ENCODE data around the gene FANK1. TPM values are rescaled to one million over a fixed set of nuclear protein-coding genes. Genes with fewer than 3 reads are reported as not detected.

FANK1 gene
- total and polyA plus RNA-seq, 2 donors from 2014 or later = 8.6 to 13.4 TPM

- Histone ChIP-seq H3K4me1 (ENCODE audit: control insufficient read depth in 2 of 3, insufficient read depth in 2 of 3, low read depth in 1 of 3, low read length in 3 of 3) (peaks cover under 1 to 3% (median 3%) of the 10 kb centered on the region in 3 donors), H3K4me3 (ENCODE audit: low read length in 3 of 3) (no peak overlapping the region), H3K36me3 (ENCODE audit: control insufficient read depth in 2 of 3, insufficient read depth in 3 of 3, low read length in 3 of 3) (no peaks in the 10 kb centered on the region), H3K27ac (ENCODE audit: low read depth in 2 of 2, low read length in 2 of 2) (no peak overlapping the region), H3K9me3 (ENCODE audit: control insufficient read depth in 2 of 3, insufficient read depth in 1 of 3, low read length in 3 of 3) (peaks cover 0 to 8% (median 1%) of the 10 kb centered on the region in 3 donors), H3K27me3 (ENCODE audit: control insufficient read depth, insufficient read depth, low read length) (no peaks in the 10 kb centered on the region), H3K9ac (ENCODE audit: low read length in 3 of 3) (no peak overlapping the region)
- DNase-seq (no peak), FAIRE-seq (no peak)
- TF ChIP-seq CTCF (IDR thresholded peaks at IDR 0.05; ENCODE audit: borderline replicate concordance, extremely low read depth, insufficient read depth) = no peak
- intact Hi-C loops (cut with DNase I) = no loop called here
Observed at GRCh38 chr10:126036515-126036914, 140.2 kb downstream of the FANK1 start.

- TF ChIP-seq CTCF (IDR thresholded peaks at IDR 0.05; ENCODE audit: borderline replicate concordance, extremely low read depth, insufficient read depth) = no peak
- Histone ChIP-seq H3K27ac (ENCODE audit: low read depth in 2 of 2, low read length in 2 of 2) (no peak overlapping the region), H3K9me3 (ENCODE audit: control insufficient read depth in 2 of 3, insufficient read depth in 1 of 3, low read length in 3 of 3) (peaks cover 0 to 8% (median 1%) of the 10 kb centered on the region in 3 donors), H3K9ac (ENCODE audit: low read length in 3 of 3) (no peak overlapping the region), H3K4me3 (ENCODE audit: low read length in 3 of 3) (no peak overlapping the region), H3K4me1 (ENCODE audit: control insufficient read depth in 2 of 3, insufficient read depth in 2 of 3, low read depth in 1 of 3, low read length in 3 of 3) (peaks cover 4 to 16% (median 10%) of the 10 kb centered on the region in 3 donors), H3K27me3 (ENCODE audit: control insufficient read depth, insufficient read depth, low read length) (no peaks in the 10 kb centered on the region), H3K36me3 (ENCODE audit: control insufficient read depth in 2 of 3, insufficient read depth in 3 of 3, low read length in 3 of 3) (no peaks in the 10 kb centered on the region)
- intact Hi-C loops (cut with DNase I) = no loop called here
- DNase-seq = no peak
- FAIRE-seq = no peak
Observed at GRCh38 chr10:126037946-126038345, 141.6 kb downstream of the FANK1 start.

- H3K9me3 ChIP-seq (ENCODE audit: control insufficient read depth in 2 of 3, insufficient read depth in 1 of 3, low read length in 3 of 3) = no peaks in the 10 kb centered on the region
- no peaks in the 10 kb centered on the region for H3K36me3 ChIP-seq (ENCODE audit: control insufficient read depth in 2 of 3, insufficient read depth in 3 of 3, low read length in 3 of 3)
- no peaks in the 10 kb centered on the region for H3K27me3 ChIP-seq (ENCODE audit: control insufficient read depth, insufficient read depth, low read length)
- FAIRE-seq (no peak), DNase-seq (peak in 3 of 5 donors; percentile 31 to 42 (median 42))
- intact Hi-C loops (cut with DNase I) = no loop called here
- H3K9ac ChIP-seq (ENCODE audit: low read length in 3 of 3) = no peak overlapping the region
- TF ChIP-seq CTCF (IDR thresholded peaks at IDR 0.05; ENCODE audit: borderline replicate concordance, extremely low read depth, insufficient read depth) = no peak
- no peak overlapping the region for H3K4me3 ChIP-seq (ENCODE audit: low read length in 3 of 3)
- no peak overlapping the region for H3K27ac ChIP-seq (ENCODE audit: low read depth in 2 of 2, low read length in 2 of 2)
- peaks cover 4 to 16% (median 10%) of the 10 kb centered on the region in 3 donors for H3K4me1 ChIP-seq (ENCODE audit: control insufficient read depth in 2 of 3, insufficient read depth in 2 of 3, low read depth in 1 of 3, low read length in 3 of 3)
Observed at GRCh38 chr10:126041117-126041516, 144.8 kb downstream of the FANK1 start.

GRCh38 chr10:126041804-126042231 lies 145.5 kb downstream of the FANK1 start:
- peak; percentile 76 for FAIRE-seq
- no peaks in the 10 kb centered on the region for H3K9me3 ChIP-seq (ENCODE audit: control insufficient read depth in 2 of 3, insufficient read depth in 1 of 3, low read length in 3 of 3)
- intact Hi-C loops (cut with DNase I) = no loop called here
- DNase-seq = peak; percentile 94 to 97 (median 96)
- peak overlapping the region in 2 of 3 donors; percentile 4 to 35 for H3K4me3 ChIP-seq (ENCODE audit: low read length in 3 of 3)
- H3K4me1 ChIP-seq (ENCODE audit: control insufficient read depth in 2 of 3, insufficient read depth in 2 of 3, low read depth in 1 of 3, low read length in 3 of 3) = peaks cover 4 to 16% (median 10%) of the 10 kb centered on the region in 3 donors
- H3K36me3 ChIP-seq (ENCODE audit: control insufficient read depth in 2 of 3, insufficient read depth in 3 of 3, low read length in 3 of 3) = no peaks in the 10 kb centered on the region
- H3K9ac ChIP-seq (ENCODE audit: low read length in 3 of 3) = peak overlapping the region in 1 of 3 donors; percentile 62
- no peak for TF ChIP-seq CTCF (IDR thresholded peaks at IDR 0.05; ENCODE audit: borderline replicate concordance, extremely low read depth, insufficient read depth)
- peak overlapping the region; percentile 29 to 48 for H3K27ac ChIP-seq (ENCODE audit: low read depth in 2 of 2, low read length in 2 of 2)
- no peaks in the 10 kb centered on the region for H3K27me3 ChIP-seq (ENCODE audit: control insufficient read depth, insufficient read depth, low read length)

Data from kidney (tissue), 14 donors.